Measurements from ENCODE around the gene CNN1. TPM values are rescaled to one million over a fixed set of nuclear protein-coding genes. Genes with fewer than 3 reads are reported as not detected.

Gene CNN1
- total and polyA plus RNA-seq, 2 of the 13 experiments (the other 11 are each of a cell fraction or from before 2014, with no cell fraction given): 0.70 to 1.1 TPM

DNA sequence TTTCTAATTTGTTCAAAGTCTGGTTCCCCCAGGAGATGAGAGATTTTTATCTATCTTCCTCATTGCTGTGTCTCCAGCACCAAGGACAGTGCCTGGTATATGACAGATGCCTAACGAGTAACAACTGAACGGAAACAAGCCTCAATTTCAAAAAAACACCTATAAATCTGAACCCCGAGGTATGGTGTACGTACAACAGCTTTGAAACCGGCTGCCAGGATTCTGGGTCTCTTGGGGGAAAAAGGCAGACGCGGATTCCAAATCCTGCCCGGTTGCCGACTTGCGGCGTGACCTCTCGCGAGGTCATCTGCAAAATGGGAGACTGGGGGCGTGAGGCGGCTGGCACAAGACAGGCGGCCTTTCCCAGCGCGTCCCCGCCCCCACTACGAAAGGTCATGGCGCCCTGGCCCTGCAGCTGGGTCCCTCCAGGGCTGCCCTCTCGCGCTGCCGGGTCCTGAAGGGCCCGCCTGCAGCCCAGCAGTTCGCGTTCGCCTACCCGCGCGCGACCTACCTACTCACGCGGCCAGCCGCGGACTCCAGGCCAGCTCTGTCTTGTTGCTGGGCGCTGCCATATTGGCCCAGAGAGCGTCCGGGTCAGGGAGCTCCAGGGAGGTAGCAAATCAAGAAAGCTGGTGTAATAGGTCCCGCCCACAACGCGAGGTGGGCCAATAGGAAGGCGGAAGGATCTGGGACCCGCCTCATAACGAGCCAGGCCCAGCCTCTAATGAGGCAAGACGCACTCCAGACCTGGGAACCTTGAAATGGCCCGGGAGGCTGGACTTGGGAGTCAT is 9.9 kb upstream of the CNN1 start, which contains the start of gene ECSIT (continued):
- peak; percentile 98 for TF ChIP-seq SIN3A (IDR thresholded peaks at IDR 0.05; ENCODE audit: borderline replicate concordance, low read depth, low read length)
- TF ChIP-seq, protein P1, sequence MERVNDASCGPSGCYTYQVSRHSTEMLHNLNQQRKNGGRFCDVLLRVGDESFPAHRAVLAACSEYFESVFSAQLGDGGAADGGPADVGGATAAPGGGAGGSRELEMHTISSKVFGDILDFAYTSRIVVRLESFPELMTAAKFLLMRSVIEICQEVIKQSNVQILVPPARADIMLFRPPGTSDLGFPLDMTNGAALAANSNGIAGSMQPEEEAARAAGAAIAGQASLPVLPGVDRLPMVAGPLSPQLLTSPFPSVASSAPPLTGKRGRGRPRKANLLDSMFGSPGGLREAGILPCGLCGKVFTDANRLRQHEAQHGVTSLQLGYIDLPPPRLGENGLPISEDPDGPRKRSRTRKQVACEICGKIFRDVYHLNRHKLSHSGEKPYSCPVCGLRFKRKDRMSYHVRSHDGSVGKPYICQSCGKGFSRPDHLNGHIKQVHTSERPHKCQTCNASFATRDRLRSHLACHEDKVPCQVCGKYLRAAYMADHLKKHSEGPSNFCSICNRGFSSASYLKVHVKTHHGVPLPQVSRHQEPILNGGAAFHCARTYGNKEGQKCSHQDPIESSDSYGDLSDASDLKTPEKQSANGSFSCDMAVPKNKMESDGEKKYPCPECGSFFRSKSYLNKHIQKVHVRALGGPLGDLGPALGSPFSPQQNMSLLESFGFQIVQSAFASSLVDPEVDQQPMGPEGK (CRISPR knock-in tag; IDR thresholded peaks at IDR 0.05): peak; percentile 55
- TF ChIP-seq ZSCAN31 (CRISPR knock-in tag; IDR thresholded peaks at IDR 0.05; ENCODE audit: low read depth): peak; percentile 86
- TF ChIP-seq GABPA (IDR thresholded peaks at IDR 0.05; ENCODE audit: low read depth, low read length): peak; percentile 74
- peak; percentile 93 for TF ChIP-seq GABPA (CRISPR knock-in tag; IDR thresholded peaks at IDR 0.05; ENCODE audit: low read depth)
- TF ChIP-seq ARNTL (CRISPR knock-in tag; IDR thresholded peaks at IDR 0.05): peak; percentile 54; the same call in 1 of the 2 replicates
- TF ChIP-seq SNRNP70 (IDR thresholded peaks at IDR 0.05; ENCODE audit: low read depth, low read length): no peak
- 0 out of 2 replicates have a peak, but pooled peaks have one; percentile 37 for TF ChIP-seq BHLHE40 (IDR thresholded peaks at IDR 0.05; ENCODE audit: low read length)
- TF ChIP-seq, protein P2, sequence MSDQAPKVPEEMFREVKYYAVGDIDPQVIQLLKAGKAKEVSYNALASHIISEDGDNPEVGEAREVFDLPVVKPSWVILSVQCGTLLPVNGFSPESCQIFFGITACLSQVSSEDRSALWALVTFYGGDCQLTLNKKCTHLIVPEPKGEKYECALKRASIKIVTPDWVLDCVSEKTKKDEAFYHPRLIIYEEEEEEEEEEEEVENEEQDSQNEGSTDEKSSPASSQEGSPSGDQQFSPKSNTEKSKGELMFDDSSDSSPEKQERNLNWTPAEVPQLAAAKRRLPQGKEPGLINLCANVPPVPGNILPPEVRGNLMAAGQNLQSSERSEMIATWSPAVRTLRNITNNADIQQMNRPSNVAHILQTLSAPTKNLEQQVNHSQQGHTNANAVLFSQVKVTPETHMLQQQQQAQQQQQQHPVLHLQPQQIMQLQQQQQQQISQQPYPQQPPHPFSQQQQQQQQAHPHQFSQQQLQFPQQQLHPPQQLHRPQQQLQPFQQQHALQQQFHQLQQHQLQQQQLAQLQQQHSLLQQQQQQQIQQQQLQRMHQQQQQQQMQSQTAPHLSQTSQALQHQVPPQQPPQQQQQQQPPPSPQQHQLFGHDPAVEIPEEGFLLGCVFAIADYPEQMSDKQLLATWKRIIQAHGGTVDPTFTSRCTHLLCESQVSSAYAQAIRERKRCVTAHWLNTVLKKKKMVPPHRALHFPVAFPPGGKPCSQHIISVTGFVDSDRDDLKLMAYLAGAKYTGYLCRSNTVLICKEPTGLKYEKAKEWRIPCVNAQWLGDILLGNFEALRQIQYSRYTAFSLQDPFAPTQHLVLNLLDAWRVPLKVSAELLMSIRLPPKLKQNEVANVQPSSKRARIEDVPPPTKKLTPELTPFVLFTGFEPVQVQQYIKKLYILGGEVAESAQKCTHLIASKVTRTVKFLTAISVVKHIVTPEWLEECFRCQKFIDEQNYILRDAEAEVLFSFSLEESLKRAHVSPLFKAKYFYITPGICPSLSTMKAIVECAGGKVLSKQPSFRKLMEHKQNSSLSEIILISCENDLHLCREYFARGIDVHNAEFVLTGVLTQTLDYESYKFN (CRISPR knock-in tag; conservative IDR thresholded peaks at IDR 0.05): peak; percentile 53
- TF ChIP-seq ZNF235 (CRISPR knock-in tag; IDR thresholded peaks at IDR 0.05; ENCODE audit: borderline replicate concordance): peak; percentile 57; the same call in 1 of the 2 replicates
- TF ChIP-seq, protein P3, sequence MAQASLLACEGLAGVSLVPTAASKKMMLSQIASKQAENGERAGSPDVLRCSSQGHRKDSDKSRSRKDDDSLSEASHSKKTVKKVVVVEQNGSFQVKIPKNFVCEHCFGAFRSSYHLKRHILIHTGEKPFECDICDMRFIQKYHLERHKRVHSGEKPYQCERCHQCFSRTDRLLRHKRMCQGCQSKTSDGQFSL (CRISPR knock-in tag; IDR thresholded peaks at IDR 0.05): no peak
- TF ChIP-seq, protein P4, sequence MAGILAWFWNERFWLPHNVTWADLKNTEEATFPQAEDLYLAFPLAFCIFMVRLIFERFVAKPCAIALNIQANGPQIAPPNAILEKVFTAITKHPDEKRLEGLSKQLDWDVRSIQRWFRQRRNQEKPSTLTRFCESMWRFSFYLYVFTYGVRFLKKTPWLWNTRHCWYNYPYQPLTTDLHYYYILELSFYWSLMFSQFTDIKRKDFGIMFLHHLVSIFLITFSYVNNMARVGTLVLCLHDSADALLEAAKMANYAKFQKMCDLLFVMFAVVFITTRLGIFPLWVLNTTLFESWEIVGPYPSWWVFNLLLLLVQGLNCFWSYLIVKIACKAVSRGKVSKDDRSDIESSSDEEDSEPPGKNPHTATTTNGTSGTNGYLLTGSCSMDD (CRISPR knock-in tag; IDR thresholded peaks at IDR 0.05): no peak
- TF ChIP-seq SRSF1 (optimal IDR thresholded peaks at IDR 0.05; ENCODE audit: low read depth, low read length): peak; percentile 58
- peak; percentile 87 for TF ChIP-seq ZMYM4 (CRISPR knock-in tag; IDR thresholded peaks at IDR 0.05)
- TF ChIP-seq, protein P5, sequence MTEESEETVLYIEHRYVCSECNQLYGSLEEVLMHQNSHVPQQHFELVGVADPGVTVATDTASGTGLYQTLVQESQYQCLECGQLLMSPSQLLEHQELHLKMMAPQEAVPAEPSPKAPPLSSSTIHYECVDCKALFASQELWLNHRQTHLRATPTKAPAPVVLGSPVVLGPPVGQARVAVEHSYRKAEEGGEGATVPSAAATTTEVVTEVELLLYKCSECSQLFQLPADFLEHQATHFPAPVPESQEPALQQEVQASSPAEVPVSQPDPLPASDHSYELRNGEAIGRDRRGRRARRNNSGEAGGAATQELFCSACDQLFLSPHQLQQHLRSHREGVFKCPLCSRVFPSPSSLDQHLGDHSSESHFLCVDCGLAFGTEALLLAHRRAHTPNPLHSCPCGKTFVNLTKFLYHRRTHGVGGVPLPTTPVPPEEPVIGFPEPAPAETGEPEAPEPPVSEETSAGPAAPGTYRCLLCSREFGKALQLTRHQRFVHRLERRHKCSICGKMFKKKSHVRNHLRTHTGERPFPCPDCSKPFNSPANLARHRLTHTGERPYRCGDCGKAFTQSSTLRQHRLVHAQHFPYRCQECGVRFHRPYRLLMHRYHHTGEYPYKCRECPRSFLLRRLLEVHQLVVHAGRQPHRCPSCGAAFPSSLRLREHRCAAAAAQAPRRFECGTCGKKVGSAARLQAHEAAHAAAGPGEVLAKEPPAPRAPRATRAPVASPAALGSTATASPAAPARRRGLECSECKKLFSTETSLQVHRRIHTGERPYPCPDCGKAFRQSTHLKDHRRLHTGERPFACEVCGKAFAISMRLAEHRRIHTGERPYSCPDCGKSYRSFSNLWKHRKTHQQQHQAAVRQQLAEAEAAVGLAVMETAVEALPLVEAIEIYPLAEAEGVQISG (CRISPR knock-in tag; IDR thresholded peaks at IDR 0.05): peak; percentile 59; the same call in 1 of the 2 replicates
- TF ChIP-seq ZNF317 (CRISPR knock-in tag; IDR thresholded peaks at IDR 0.05): peak; percentile 87
- TF ChIP-seq TARDBP (CRISPR knock-in tag; IDR thresholded peaks at IDR 0.05): peak; percentile 77; the same call in 1 of the 2 replicates
- TF ChIP-seq POLR2G (IDR thresholded peaks at IDR 0.05; ENCODE audit: low read depth, low read length): peak; percentile 90
- TF ChIP-seq, protein P6, sequence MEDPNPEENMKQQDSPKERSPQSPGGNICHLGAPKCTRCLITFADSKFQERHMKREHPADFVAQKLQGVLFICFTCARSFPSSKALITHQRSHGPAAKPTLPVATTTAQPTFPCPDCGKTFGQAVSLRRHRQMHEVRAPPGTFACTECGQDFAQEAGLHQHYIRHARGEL (CRISPR knock-in tag; IDR thresholded peaks at IDR 0.05): no peak

Measured in HepG2 (cell line).